ENCODE measurements around the gene ZBTB33. TPM values are rescaled to one million over a fixed set of nuclear protein-coding genes. Genes with fewer than 3 reads are reported as not detected.
A peak's percentile ranks its signal among the peaks of the same experiment; 100 is the strongest.

The ZBTB33 gene
- total RNA-seq, 4 donors from 2014 or later = 5.6 to 16.1 (median 10.0) TPM

- WGBS, 2 donors (ENCODE audit: low coverage in 1 of 2) = 39% methylated on average over 16 of the region's 16 CpGs; no CpG with 5 or more reads in 1 of the 2 donors
- Histone ChIP-seq H3K27me3 (no peaks in the 10 kb centered on the region), H3K4me1 (peaks cover 4 to 9% (median 5%) of the 10 kb centered on the region in 4 donors), H3K9me3 (no peaks in the 10 kb centered on the region), H3K27ac (peak overlapping the region; percentile 86 to 96 (median 92)), H3K36me3 (no peaks in the 10 kb centered on the region), H3K4me3 (peak overlapping the region; percentile 22 to 78 (median 57))
- in situ Hi-C loops (cut with MboI; ENCODE audit: low pct_ligation_motif_present in 1 of 4, low pct_unique_long_range_greater_than_20kb in 1 of 4, low sequenced_read_pairs in 3 of 4) = no loop called here
- no peak for DNase-seq
- no peak for TF ChIP-seq POLR2AphosphoS5 (IDR thresholded peaks at IDR 0.05)
- intact Hi-C loops (cut with DNase I; ENCODE audit: low total_unique reads) = no loop called here
These were observed 6.2 kb upstream of the ZBTB33 start for GRCh38 chrX:120244395-120244734.

- Histone ChIP-seq H3K4me1 (peaks cover 4 to 10% (median 5%) of the 10 kb centered on the region in 4 donors), H3K27ac (peak overlapping the region; percentile 86 to 96 (median 92)), H3K27me3 (no peaks in the 10 kb centered on the region), H3K4me3 (peak overlapping the region; percentile 22 to 78 (median 57)), H3K9me3 (no peaks in the 10 kb centered on the region), H3K36me3 (no peaks in the 10 kb centered on the region)
- WGBS, 2 donors (ENCODE audit: low coverage in 1 of 2) = 33% methylated on average over 33 of the region's 43 CpGs; no CpG with 5 or more reads in 1 of the 2 donors
- no peak for TF ChIP-seq CTCF (IDR thresholded peaks at IDR 0.05)
- peak; percentile 55 for TF ChIP-seq POLR2A (IDR thresholded peaks at IDR 0.05)
- TF ChIP-seq POLR2AphosphoS5 (IDR thresholded peaks at IDR 0.05) = peak in 2 of 3 donors; percentile 42 to 58
- peak; percentile 79 for DNase-seq
- intact Hi-C loops (cut with DNase I; ENCODE audit: low total_unique reads) = no loop called here
- in situ Hi-C loops (cut with MboI; ENCODE audit: low pct_ligation_motif_present in 1 of 4, low pct_unique_long_range_greater_than_20kb in 1 of 4, low sequenced_read_pairs in 3 of 4) = no loop called here
These were observed 5.7 kb upstream of the ZBTB33 start for GRCh38 chrX:120244735-120245498.

- intact Hi-C loops (cut with DNase I; ENCODE audit: low total_unique reads) = loop anchor here (10.0 kb wide), 2 partner anchors 213 to 503 kb away; partner anchors contain the start of gene LAMP2
- peak overlapping the region; percentile 32 to 83 (median 67) for H3K4me3 ChIP-seq
These were observed 929 bp downstream of the ZBTB33 start for GRCh38 chrX:120251471-120252011.

GRCh38 chrX:120253784-120254183 lies 3.2 kb downstream of the ZBTB33 start:
- H3K4me1 ChIP-seq = peaks cover 0 to 10% (median 0%) of the 10 kb centered on the region in 4 donors
- no peak overlapping the region for H3K4me3 ChIP-seq
- 75% methylated on average over 6 of the region's 6 CpGs; no CpG with 5 or more reads in 1 of the 2 donors for WGBS, 2 donors (ENCODE audit: low coverage in 1 of 2)
- DNase-seq = no peak
- intact Hi-C loops (cut with DNase I; ENCODE audit: low total_unique reads) = loop anchor here (10.0 kb wide), 2 partner anchors 211 to 501 kb away; partner anchors contain the start of gene LAMP2
- TF ChIP-seq POLR2AphosphoS5 (IDR thresholded peaks at IDR 0.05) = no peak
- TF ChIP-seq POLR2A (IDR thresholded peaks at IDR 0.05) = no peak
- no peak for TF ChIP-seq CTCF (IDR thresholded peaks at IDR 0.05)
- TF ChIP-seq EP300 (IDR thresholded peaks at IDR 0.05; ENCODE audit: low read depth) = no peak
- in situ Hi-C loops (cut with MboI; ENCODE audit: low pct_ligation_motif_present in 1 of 4, low pct_unique_long_range_greater_than_20kb in 1 of 4, low sequenced_read_pairs in 3 of 4) = loop anchor here in 1 of 4 donors (25.0 kb wide), 1 partner anchor 209 kb away; the partner anchor contains the start of gene LAMP2
- H3K9me3 ChIP-seq = no peaks in the 10 kb centered on the region
- no peaks in the 10 kb centered on the region for H3K27me3 ChIP-seq
- no peaks in the 10 kb centered on the region for H3K36me3 ChIP-seq
- no peak overlapping the region for H3K27ac ChIP-seq

More at GRCh38 chrX:120251471-120252011, 929 bp downstream of the ZBTB33 start:
- in situ Hi-C loops (cut with MboI; ENCODE audit: low pct_ligation_motif_present in 1 of 4, low pct_unique_long_range_greater_than_20kb in 1 of 4, low sequenced_read_pairs in 3 of 4) = loop anchor here in 1 of 4 donors (25.0 kb wide), 1 partner anchor 211 kb away; the partner anchor contains the start of gene LAMP2
- TF ChIP-seq POLR2AphosphoS5 (IDR thresholded peaks at IDR 0.05) (no peak), CTCF (IDR thresholded peaks at IDR 0.05) (no peak), POLR2A (IDR thresholded peaks at IDR 0.05) (no peak), EP300 (IDR thresholded peaks at IDR 0.05; ENCODE audit: low read depth) (no peak)
- Histone ChIP-seq H3K9me3 (no peaks in the 10 kb centered on the region), H3K27me3 (no peaks in the 10 kb centered on the region), H3K27ac (peak overlapping the region; percentile 87 to 98 (median 96)), H3K36me3 (no peaks in the 10 kb centered on the region), H3K4me1 (peaks cover 0 to 10% (median 0%) of the 10 kb centered on the region in 4 donors)
- 0 to 51% methylated on average over 4 to 28 of the region's 28 CpGs for WGBS, 2 donors (ENCODE audit: low coverage in 1 of 2)
- DNase-seq = peak; percentile 33

Measured in transverse colon (tissue), 4 donors.